Epithelial cell of esophagus (primary cell): ENCODE results near the gene ANGPTL5.

Experiments used
- DNase-seq: peaks from one replicate; pipeline ENCODE4 v3.0.0; 2010; ENCODE audit warnings: low read depth
- H3K4me3 ChIP-seq: 2 replicates; pipeline ENCODE4 v1.5.1; 2011; ENCODE audit warnings: mild to moderate bottlenecking, low read length, control low read depth
- TF ChIP-seq, protein P1 (sequence below): IDR thresholded peaks from 2 replicates; pipeline ENCODE4 v1.5.1; 2011; ENCODE audit warnings: low read depth, mild to moderate bottlenecking, low read length, control low read depth, inconsistent platforms; ENCODE audit not compliant: insufficient read depth; ENCODE audit errors: missing control alignments

The ANGPTL5 gene

DNA sequence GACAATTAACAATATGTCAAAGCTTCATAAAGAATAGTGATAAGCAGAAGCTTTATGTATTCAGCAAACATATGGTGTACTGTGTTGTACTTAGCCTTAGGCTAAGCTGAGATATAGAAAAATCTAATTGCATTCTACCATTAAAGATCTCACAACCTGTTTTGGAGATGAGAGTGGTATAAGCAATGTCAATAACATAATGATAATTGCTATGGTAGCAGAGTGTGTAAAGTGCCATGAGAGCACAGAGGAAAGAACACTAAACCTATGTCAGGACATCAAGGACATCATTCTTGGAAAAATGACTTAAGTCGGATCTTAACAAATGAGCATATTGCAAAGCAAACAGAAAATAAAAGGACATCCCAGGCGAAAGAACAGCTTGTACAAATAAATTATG is 28.6 kb upstream of the ANGPTL5 start:
- H3K4me3 ChIP-seq, result no peak overlapping the region
- DNase-seq, result no peak
- TF ChIP-seq, protein P1, sequence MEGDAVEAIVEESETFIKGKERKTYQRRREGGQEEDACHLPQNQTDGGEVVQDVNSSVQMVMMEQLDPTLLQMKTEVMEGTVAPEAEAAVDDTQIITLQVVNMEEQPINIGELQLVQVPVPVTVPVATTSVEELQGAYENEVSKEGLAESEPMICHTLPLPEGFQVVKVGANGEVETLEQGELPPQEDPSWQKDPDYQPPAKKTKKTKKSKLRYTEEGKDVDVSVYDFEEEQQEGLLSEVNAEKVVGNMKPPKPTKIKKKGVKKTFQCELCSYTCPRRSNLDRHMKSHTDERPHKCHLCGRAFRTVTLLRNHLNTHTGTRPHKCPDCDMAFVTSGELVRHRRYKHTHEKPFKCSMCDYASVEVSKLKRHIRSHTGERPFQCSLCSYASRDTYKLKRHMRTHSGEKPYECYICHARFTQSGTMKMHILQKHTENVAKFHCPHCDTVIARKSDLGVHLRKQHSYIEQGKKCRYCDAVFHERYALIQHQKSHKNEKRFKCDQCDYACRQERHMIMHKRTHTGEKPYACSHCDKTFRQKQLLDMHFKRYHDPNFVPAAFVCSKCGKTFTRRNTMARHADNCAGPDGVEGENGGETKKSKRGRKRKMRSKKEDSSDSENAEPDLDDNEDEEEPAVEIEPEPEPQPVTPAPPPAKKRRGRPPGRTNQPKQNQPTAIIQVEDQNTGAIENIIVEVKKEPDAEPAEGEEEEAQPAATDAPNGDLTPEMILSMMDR, result no peak

DNA sequence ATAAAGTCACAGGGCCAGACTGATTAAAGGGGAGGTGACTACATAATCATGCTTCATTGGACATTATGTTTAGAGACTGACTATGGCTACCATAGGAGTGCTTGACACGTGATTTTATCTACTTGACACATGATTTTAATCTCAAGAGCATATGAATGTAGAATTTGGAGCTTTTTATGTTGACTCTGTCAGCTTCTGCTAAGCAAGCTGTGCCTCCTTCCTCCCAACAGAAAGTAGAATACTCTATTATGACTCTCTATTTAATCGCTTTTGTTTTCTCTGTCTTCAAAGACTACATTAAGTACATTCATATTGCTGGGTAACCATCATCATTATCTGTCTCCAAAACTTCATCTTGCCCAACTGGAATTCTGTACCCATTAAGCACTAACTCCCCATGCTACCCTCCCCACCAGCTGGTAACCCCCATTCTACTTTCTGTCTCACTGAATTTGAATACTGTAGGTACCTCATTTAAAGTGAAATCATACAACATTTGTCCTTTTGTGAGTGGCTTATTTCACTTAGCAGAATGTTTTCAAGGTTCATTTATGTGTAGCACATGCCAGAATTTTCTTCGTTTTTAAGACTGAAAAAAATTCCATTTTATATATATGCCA is 24.7 kb upstream of the ANGPTL5 start:
- TF ChIP-seq, protein P1, result no peak
- no peak overlapping the region for H3K4me3 ChIP-seq
- DNase-seq, result no peak

DNA sequence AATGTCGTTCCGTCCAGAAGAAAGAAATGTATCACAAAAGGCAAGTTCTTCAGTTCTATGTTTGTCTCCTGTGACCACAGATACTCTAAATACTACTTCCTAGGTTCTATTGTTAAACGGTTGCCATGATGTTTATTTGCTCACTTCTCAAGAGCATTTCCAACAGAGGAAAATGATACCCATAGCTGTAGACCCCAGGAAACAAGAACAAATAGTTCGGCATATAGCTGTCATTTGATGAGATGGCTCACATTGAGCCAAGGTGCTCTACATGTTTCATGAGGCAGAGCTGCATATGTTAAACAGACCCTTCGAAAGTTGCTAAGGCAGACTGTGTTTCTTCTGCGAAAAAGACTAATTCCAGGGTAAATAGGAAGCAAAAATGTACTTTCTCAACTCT is 15.4 kb upstream of the ANGPTL5 start:
- TF ChIP-seq, protein P1, result no peak
- H3K4me3 ChIP-seq, result no peak overlapping the region
- DNase-seq, result no peak

DNA sequence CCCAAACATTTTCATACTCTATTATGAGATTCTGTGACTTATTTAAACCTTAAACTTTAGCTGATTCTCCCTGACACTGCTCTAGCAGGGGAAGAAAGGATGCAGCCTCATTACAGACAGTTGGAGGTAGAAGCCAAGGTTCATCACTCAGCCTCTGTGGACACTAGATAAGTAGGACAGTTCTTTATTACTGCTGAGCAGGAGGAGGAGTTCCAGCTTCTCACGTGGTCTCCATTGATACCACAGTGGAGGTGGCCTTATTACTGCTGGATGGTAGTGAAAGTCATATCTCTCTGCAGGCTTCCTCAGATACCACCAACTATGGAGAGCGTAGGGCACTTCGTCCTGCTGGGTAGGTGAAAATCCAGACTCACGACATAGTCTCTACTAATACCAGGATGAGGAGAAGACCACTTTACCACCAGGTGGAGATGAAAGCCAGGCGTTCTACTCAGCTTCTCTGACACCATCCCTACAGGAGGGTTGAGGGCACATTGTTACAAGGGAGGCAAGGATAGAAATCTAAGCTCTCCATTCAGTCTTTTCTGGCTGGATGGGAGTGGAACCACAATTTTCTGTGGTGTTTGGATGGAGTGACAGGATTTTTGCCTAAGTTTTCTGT is 13.1 kb upstream of the ANGPTL5 start:
- no peak for DNase-seq
- no peak overlapping the region for H3K4me3 ChIP-seq
- TF ChIP-seq, protein P1, result no peak

DNA sequence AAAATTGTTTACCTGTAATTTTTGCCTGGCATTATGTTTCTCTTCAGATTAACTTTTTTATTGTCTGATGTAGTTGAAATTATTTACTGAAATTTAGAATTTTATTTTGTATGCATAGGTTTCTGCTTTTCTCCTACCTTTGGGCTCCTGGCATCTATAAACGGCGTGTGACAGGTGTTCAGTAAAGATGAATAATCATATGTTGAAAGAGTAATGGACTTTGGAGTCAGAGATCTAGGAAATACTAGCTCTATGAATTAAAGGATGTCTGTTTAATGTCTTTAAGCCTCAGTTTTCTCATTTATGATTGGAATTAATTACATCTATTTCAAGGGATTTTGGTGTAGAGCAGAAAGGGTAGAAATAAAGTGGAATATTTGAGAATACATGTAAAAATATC is 7.2 kb upstream of the ANGPTL5 start:
- no peak for DNase-seq
- no peak overlapping the region for H3K4me3 ChIP-seq
- TF ChIP-seq, protein P1, result no peak

DNA sequence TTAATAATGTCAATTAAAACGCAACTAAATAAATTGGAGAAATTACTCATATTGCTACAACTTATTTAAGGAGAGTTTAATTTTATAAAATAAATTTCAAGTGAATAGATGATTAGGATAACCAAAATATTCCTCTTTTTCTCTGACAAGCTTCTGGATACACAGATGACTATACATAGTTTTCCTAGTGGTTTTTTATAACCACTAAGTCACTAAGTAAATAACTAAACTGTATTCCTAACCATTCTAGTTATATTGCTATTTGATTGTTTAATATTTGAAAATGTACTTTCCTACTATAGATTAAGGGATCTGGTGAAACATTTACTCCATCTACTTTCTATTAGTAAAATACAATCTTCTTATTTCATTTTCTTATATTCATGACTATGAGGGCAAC is 4.7 kb upstream of the ANGPTL5 start:
- DNase-seq, result no peak
- TF ChIP-seq, protein P1, result no peak
- H3K4me3 ChIP-seq, result no peak overlapping the region

DNA sequence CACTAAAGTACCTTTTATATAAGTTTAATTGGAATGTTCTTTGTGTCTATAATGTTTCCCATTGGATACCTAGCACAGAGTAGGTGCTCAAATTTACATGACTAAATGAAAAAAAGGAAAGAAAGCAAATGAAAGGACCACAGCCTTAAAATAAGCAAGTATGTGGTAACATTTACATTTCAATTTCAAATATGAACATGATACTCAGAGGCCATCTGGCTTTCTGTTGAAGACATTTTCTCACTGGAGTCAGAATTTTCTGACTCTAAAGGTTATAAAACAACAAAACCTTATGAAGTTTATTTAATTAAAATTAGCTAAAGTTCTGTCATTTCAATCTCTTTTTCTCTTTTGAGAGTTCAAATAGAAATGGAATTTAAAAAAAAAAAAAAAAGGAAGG is 904 bp upstream of the ANGPTL5 start:
- TF ChIP-seq, protein P1, result no peak
- H3K4me3 ChIP-seq, result no peak overlapping the region
- DNase-seq, result no peak
